ENCODE results near the gene NUP88.
"Not testable (repeated sequence)": the region's sequence is repeated elsewhere in the genome, so short reads cannot be mapped to it uniquely, and the experiment has no call there.

Gene NUP88

GRCh38 chr17:5419356-5419958, at the start of gene NUP88:
Gene NUP88 (minus strand): TSS chr17:5419662. CDS start chr17:5419650, 12 bp downstream.
- DNase-seq = peak; percentile 97

GRCh38 chr17:5468075-5468473, 48.6 kb upstream of the NUP88 start:
- peak; percentile 7 for DNase-seq

GRCh38 chr17:5467416-5467815, 48.0 kb upstream of the NUP88 start:
- no peak for DNase-seq

GRCh38 chr17:5466295-5466694, 46.8 kb upstream of the NUP88 start:
- DNase-seq = no peak

GRCh38 chr17:5464717-5465507, 45.5 kb upstream of the NUP88 start:
- DNase-seq = no peak

GRCh38 chr17:5446786-5447185, 27.3 kb upstream of the NUP88 start:
- DNase-seq = no peak

- DNase-seq = no peak
Measured at GRCh38 chr17:5444209-5444608, 24.7 kb upstream of the NUP88 start.

GRCh38 chr17:5443728-5444127, 24.3 kb upstream of the NUP88 start:
- no peak for DNase-seq

- no peak for DNase-seq
Measured at GRCh38 chr17:5439446-5439764, 19.9 kb upstream of the NUP88 start.

- peak; percentile 94 for DNase-seq
Measured at GRCh38 chr17:5438716-5439445, 19.4 kb upstream of the NUP88 start, which contains the start of gene C1QBP. Gene C1QBP (minus strand): TSS chr17:5439155. CDS start chr17:5439073, 82 bp downstream.

GRCh38 chr17:5437721-5438317, 18.4 kb upstream of the NUP88 start:
- no peak for DNase-seq

- peak; percentile 13 for DNase-seq
Measured at GRCh38 chr17:5435781-5436315, 16.4 kb upstream of the NUP88 start.

GRCh38 chr17:5434984-5435383, 15.5 kb upstream of the NUP88 start:
- DNase-seq = no peak

GRCh38 chr17:5431949-5432556, 12.6 kb upstream of the NUP88 start:
- DNase-seq = no peak

- not testable (repeated sequence) for DNase-seq
Measured at GRCh38 chr17:5431234-5431633, 11.8 kb upstream of the NUP88 start.

GRCh38 chr17:5430413-5430999, 11.0 kb upstream of the NUP88 start:
- no peak for DNase-seq

- DNase-seq = no peak
Measured at GRCh38 chr17:5429191-5429887, 9.9 kb upstream of the NUP88 start.

- DNase-seq = no peak
Measured at GRCh38 chr17:5425826-5426225, 6.4 kb upstream of the NUP88 start.

- DNase-seq = no peak
Measured at GRCh38 chr17:5424909-5425308, 5.4 kb upstream of the NUP88 start.

GRCh38 chr17:5422505-5422904, 3.0 kb upstream of the NUP88 start:
- DNase-seq = no peak

GRCh38 chr17:5419959-5420653, 644 bp upstream of the NUP88 start, which contains the start of gene RPAIN:
Gene RPAIN (plus strand): TSS chr17:5420182. CDS start chr17:5420211, 29 bp downstream.
- peak; percentile 88 for DNase-seq
